ES-I3 (cell line): Measurements from ENCODE around the gene SMIM26.

ENCODE experiments used
- H3K36me3 ChIP-seq: 2 replicates; pipeline ENCODE4 v1.6.1; 2013; ENCODE audit warnings: mild to moderate bottlenecking, low read length, control low read depth, moderate library complexity; ENCODE audit not compliant: insufficient read depth
- H3K4me1 ChIP-seq: 2 replicates; pipeline ENCODE4 v1.6.1; 2013; ENCODE audit warnings: mild to moderate bottlenecking, control low read depth, low read length; ENCODE audit not compliant: insufficient read depth
- H3K9ac ChIP-seq: 2 replicates; pipeline ENCODE4 v1.6.1; 2013; ENCODE audit warnings: low read depth, mild to moderate bottlenecking, low read length, moderate library complexity
- H3K9me3 ChIP-seq: 2 replicates; pipeline ENCODE4 v1.6.1; 2013; ENCODE audit warnings: mild to moderate bottlenecking, low read length, moderate library complexity; ENCODE audit not compliant: control insufficient read depth, insufficient read depth

The SMIM26 gene

DNA sequence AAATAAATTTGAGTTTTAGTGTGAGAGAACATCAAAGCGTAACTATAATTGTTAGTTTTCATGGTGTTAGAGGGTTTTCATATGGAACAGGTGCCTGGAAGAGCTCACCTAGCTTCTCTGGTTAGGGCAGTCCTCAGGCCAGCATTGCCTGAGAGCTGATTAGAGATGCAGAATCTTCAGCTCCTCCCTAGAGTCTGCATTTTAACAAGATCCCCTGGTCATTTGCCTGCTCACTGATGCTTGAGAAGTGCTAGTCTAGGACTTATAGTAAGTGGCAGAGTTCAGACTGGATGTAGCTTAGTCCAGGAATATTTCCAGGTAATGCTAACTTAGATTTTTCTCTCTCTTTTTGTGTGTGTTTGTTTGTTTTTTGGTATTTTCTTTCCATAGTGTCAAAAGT lies 21.7 kb upstream of the SMIM26 start:
- no peaks in the 10 kb centered on the region for H3K9me3 ChIP-seq
- no peak overlapping the region for H3K9ac ChIP-seq
- peaks cover 20% of the 10 kb centered on the region; the same call in 1 of the 2 replicates for H3K36me3 ChIP-seq
- H3K4me1 ChIP-seq: no peaks in the 10 kb centered on the region

- H3K4me1 ChIP-seq: no peaks in the 10 kb centered on the region
- H3K9me3 ChIP-seq: no peaks in the 10 kb centered on the region
- H3K9ac ChIP-seq: no peak overlapping the region
- peaks cover 19% of the 10 kb centered on the region; the same call in 1 of the 2 replicates for H3K36me3 ChIP-seq
Observed at GRCh38 chr20:18548465-18548864, 18.8 kb upstream of the SMIM26 start.

DNA sequence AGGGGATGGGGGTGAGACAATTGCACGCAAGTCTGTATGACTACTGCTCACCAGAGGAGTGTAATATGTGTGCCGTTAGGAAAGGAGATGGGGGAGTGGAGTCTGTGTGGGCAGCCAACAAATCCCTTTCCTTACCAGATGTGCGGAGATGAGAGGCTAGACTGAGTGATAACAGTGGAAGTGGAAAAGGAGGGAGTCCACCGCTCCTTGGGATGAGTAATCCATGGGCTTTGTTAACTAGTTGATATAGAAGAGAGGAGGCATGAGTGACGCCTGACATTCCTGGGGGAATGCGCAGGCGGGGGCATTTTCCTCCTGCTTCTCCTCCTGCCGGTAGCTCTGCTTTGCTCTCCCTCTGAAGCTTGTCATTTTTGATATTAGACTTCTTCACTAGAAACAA lies 13.5 kb upstream of the SMIM26 start:
- Histone ChIP-seq H3K36me3 (peaks cover 20% of the 10 kb centered on the region; the same call in 1 of the 2 replicates), H3K9ac (no peak overlapping the region), H3K9me3 (no peaks in the 10 kb centered on the region)

DNA sequence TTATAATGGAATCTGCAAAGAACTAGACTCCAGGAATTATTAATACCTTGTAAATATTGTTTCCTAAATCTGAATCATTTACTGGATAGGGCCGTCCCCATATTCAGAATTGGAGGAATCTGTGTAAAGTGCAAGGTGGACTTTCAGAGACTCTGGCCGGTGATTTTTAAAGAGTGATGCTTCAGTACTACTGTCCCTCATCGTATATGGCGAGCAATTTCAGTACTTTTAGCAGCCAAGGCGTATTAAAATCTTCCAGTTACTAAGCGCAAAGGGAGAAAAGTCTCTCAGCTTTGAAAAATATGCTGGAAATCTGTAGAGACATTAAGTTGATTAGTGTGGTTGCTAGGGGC lies 483 bp downstream of the SMIM26 start:
- no peaks in the 10 kb centered on the region for H3K4me1 ChIP-seq
- peaks cover 6% of the 10 kb centered on the region; the same call in 1 of the 2 replicates for H3K36me3 ChIP-seq
- H3K9me3 ChIP-seq: no peaks in the 10 kb centered on the region; the same call in 1 of the 2 replicates
- H3K9ac ChIP-seq: peak overlapping the region; percentile 78

More for the DNA sequence above, 13.5 kb upstream of the SMIM26 start:
- H3K4me1 ChIP-seq: no peaks in the 10 kb centered on the region

GRCh38 chr20:18571009-18571408 lies 3.8 kb downstream of the SMIM26 start:
- Histone ChIP-seq H3K4me1 (no peaks in the 10 kb centered on the region), H3K9ac (no peak overlapping the region), H3K9me3 (no peaks in the 10 kb centered on the region; the same call in 1 of the 2 replicates), H3K36me3 (peaks cover 6% of the 10 kb centered on the region; the same call in 1 of the 2 replicates)

DNA sequence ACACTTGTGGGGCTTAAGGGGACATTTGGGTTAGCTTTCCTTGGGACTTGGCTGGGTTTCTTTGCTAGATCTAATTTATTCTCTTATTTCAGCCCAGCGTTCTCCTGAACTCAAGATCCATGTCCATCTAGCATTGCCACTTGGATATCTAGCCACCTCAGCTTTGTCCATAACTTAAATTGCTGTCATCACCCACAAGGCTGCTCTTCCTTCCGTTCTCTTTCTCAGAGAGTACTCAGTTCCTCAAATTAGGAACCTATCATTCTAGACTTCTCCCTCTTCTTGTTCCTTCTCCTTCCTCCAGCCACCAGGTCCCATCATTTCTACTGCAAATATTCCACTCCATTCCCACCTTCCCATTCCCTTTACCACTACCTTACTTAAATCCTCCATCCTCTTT lies 4.3 kb downstream of the SMIM26 start:
- H3K9ac ChIP-seq: no peak overlapping the region
- no peaks in the 10 kb centered on the region; the same call in 1 of the 2 replicates for H3K9me3 ChIP-seq
- H3K4me1 ChIP-seq: no peaks in the 10 kb centered on the region
- peaks cover 6% of the 10 kb centered on the region; the same call in 1 of the 2 replicates for H3K36me3 ChIP-seq

DNA sequence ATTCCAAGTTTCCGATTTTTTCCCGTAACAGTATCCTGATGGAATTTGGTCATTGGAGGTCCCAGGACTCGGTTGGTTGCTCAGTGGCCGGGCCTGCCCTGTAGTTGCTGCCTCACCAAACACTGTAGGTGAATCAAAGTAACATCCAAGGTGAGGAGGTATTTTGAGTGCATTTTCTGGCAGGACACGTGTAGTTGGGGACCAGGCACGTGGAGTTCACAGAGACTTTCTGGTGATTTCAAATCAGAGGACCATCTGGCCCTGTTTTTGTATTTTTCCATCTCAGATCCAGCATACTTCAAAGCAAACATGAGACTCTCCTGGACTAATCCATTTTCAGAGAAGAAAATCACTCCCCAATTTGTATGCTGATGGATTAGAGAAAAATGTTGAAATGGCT lies 10.7 kb downstream of the SMIM26 start:
- no peak overlapping the region for H3K9ac ChIP-seq
- H3K36me3 ChIP-seq: no peaks in the 10 kb centered on the region
- no peaks in the 10 kb centered on the region for H3K9me3 ChIP-seq
- no peaks in the 10 kb centered on the region for H3K4me1 ChIP-seq

GRCh38 chr20:18578581-18578980 lies 11.3 kb downstream of the SMIM26 start:
- Histone ChIP-seq H3K4me1 (no peaks in the 10 kb centered on the region), H3K36me3 (no peaks in the 10 kb centered on the region), H3K9me3 (no peaks in the 10 kb centered on the region), H3K9ac (no peak overlapping the region)

DNA sequence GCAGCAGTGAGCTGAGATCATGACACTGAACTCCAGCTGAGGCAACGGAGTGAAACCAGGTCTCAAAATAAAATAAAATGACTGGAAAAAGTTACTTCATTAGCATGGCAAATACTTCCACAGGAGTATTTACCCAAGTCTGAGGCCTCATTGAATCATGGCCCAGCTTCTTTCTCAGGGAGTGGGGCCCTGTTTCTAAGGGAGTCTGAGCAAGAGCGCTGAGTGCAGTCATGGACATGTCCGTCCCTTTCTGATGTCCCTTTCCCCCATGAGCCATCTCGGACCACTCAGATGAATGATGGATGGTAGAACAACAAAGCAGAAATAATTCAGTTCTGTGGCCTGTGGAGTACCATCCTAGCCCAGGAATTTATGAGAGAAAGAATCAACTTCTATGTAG lies 12.8 kb downstream of the SMIM26 start:
- Histone ChIP-seq H3K9ac (no peak overlapping the region), H3K9me3 (no peaks in the 10 kb centered on the region), H3K36me3 (no peaks in the 10 kb centered on the region), H3K4me1 (peaks cover 4% of the 10 kb centered on the region; the same call in 1 of the 2 replicates)

- Histone ChIP-seq H3K36me3 (no peaks in the 10 kb centered on the region), H3K9ac (no peak overlapping the region), H3K9me3 (no peaks in the 10 kb centered on the region; the same call in 1 of the 2 replicates), H3K4me1 (peaks cover 14% of the 10 kb centered on the region; the same call in 1 of the 2 replicates)
Observed at GRCh38 chr20:18585134-18585533, 17.9 kb downstream of the SMIM26 start.

DNA sequence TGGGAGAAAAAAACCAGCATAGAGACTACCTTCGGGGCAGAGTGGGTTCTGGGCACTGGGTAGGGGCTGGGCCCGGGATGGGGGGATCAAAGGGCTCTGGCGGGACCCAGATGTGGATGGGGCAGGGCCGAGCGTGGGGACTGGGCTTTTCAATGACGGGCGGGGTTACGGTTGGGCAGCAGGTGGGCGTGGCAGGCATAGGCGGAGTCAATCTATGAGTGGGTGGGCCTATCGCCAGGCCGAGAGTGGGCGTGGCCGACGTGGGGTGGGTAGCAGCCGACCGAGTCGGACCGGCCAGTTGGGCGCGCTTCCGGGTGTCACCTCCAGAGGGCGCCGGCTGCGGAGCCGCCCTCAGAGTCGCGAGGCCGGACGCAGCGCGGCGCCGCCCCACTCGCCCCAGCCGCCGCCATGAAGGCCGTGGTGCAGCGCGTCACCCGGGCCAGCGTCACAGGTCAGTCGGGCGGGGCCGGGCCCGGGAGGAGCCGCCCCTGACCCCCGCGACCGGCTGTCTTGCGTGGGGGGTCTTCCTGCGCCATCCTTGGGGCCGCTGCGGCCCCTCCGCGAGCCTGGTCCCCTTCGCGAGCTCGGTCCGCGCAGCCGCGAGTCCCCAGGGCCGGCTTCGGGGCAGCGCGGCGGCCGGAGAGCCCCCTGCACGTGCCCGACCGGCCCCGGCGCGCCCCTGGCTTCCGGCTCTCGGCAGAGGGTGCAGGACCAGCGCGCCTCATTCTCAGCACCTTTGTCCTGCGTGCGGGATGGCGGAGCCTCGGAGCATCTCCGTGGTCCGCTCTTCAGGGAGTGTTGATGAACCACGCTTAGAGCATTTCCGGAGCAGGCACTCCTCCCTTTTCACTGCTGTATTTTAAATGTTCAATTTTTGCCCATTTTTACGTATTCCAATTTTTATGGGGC lies 20.7 kb downstream of the SMIM26 start, which contains the start of gene DTD1:
DTD1 (plus strand) TSS at position 390 of the 909 bp plus-strand sequence; CDS start at position 409, 19 bp downstream.
- H3K9me3 ChIP-seq: no peaks in the 10 kb centered on the region; the same call in 1 of the 2 replicates
- peaks cover 26% of the 10 kb centered on the region; the same call in 1 of the 2 replicates for H3K4me1 ChIP-seq
- peak within 1 kb of the TSS; percentile 74 for H3K9ac ChIP-seq
- no peaks in the 10 kb centered on the region for H3K36me3 ChIP-seq

GRCh38 chr20:18588574-18588933 lies 21.3 kb downstream of the SMIM26 start:
- H3K9me3 ChIP-seq: no peaks in the 10 kb centered on the region; the same call in 1 of the 2 replicates
- no peaks in the 10 kb centered on the region for H3K36me3 ChIP-seq
- peak overlapping the region; percentile 74 for H3K9ac ChIP-seq
- peaks cover 26% of the 10 kb centered on the region; the same call in 1 of the 2 replicates for H3K4me1 ChIP-seq

DNA sequence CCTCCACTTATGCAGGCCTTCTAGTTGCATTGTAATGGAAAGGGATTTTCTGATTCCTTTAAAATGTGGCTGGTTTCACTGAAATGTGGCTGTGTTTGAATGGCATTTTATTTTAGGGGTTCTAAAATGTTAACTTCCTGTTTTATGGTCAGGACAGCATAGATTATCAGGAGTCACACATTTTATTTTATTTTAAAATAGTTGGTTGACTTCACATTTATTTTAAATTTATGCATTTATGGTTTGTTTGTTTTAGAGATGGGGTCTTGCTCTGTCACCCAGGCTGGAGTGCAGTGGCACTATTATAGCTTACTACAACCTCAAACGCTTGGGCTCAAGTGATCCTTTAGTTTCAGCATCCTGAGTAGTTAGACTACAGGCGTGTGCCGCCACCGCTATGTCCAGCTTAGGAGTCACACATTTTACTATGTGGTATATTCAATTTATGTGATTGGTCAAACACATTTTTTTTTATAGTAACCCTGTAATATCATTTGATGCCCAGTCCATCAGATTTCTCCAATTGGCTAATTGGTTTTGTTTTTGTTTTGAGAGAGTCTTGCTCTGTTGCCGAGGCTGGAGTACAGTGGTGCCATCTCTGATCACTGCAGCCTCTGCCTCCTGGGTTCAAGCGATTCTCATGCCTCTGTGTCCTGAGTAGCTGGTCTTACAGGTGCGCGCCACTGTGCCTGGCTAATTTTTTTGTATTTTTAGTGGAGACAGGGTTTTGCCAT lies 22.9 kb downstream of the SMIM26 start:
- H3K4me1 ChIP-seq: peaks cover 21% of the 10 kb centered on the region; the same call in 1 of the 2 replicates
- no peak overlapping the region for H3K9ac ChIP-seq
- no peaks in the 10 kb centered on the region for H3K36me3 ChIP-seq
- H3K9me3 ChIP-seq: no peaks in the 10 kb centered on the region; the same call in 1 of the 2 replicates

DNA sequence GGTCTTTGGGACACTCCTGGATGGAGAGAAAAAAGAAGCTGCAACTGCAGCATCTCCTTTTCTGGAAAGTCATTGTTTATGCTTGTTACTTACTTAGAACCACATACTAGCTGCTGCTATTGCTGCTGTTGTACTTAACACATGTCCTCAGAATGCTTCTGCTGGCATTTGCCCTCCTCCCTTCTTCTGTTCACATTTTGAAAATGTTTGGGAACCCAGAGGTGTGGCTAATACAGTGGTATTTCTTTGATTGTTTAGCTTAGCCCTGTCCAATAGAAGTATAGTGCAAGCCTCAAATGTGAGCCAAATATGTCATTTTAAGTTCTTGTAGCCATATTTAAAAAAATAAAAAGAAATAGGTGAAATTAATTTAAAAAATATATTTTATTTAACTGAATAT lies 29.0 kb downstream of the SMIM26 start:
- peaks cover 6% of the 10 kb centered on the region; the same call in 1 of the 2 replicates for H3K4me1 ChIP-seq
- H3K9ac ChIP-seq: no peak overlapping the region
- H3K36me3 ChIP-seq: peaks cover 6% of the 10 kb centered on the region; the same call in 1 of the 2 replicates
- no peaks in the 10 kb centered on the region for H3K9me3 ChIP-seq
